GM12874 (cell line): ENCODE data around the gene POGLUT2.

ENCODE experiments used
- TF ChIP-seq, protein P1 (sequence below): IDR thresholded peaks from 2 replicates; pipeline ENCODE4 v1.5.1; 2011; ENCODE audit warnings: low read depth, mild to moderate bottlenecking, control low read depth, low read length, moderate library complexity; ENCODE audit not compliant: insufficient read depth

The POGLUT2 gene

GRCh38 chr13:102772042-102772425 lies 26.7 kb downstream of the POGLUT2 start:
- TF ChIP-seq, protein P1, sequence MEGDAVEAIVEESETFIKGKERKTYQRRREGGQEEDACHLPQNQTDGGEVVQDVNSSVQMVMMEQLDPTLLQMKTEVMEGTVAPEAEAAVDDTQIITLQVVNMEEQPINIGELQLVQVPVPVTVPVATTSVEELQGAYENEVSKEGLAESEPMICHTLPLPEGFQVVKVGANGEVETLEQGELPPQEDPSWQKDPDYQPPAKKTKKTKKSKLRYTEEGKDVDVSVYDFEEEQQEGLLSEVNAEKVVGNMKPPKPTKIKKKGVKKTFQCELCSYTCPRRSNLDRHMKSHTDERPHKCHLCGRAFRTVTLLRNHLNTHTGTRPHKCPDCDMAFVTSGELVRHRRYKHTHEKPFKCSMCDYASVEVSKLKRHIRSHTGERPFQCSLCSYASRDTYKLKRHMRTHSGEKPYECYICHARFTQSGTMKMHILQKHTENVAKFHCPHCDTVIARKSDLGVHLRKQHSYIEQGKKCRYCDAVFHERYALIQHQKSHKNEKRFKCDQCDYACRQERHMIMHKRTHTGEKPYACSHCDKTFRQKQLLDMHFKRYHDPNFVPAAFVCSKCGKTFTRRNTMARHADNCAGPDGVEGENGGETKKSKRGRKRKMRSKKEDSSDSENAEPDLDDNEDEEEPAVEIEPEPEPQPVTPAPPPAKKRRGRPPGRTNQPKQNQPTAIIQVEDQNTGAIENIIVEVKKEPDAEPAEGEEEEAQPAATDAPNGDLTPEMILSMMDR, result no peak

DNA sequence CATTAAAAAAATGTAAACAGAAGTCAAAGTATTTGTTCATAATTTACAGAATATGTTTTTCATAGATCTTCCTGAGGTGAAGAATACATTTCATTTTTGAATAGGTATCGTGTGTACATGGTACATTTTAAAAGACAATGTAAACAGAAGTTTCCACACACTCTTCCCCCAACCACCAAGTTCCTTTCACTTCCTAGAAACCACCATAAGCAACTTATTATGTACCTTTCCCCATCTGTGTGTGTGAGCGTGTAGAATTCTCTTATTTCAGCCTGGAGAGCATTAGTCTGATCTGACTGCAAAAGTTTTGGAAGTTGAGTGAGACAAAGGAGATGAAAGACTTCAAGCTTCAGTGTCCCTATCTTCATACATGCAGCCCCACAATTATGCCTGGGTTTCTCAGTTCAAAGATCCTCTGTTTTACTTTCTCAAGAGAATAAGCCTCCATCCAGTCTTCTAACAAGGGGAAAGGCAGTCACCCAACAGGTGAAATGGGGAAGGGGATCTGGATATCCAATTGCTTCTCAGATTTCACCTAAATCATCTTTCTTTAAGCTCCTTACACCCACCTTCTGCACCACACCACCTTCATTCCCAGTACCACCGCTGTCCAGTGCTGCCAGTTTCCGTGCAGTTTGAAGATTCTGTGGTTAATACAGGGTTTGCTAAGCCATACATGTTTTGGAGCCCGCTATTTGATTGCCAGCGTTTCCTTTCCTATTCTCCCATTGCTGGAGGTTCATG lies 27.3 kb downstream of the POGLUT2 start:
- TF ChIP-seq, protein P1, result no peak

DNA sequence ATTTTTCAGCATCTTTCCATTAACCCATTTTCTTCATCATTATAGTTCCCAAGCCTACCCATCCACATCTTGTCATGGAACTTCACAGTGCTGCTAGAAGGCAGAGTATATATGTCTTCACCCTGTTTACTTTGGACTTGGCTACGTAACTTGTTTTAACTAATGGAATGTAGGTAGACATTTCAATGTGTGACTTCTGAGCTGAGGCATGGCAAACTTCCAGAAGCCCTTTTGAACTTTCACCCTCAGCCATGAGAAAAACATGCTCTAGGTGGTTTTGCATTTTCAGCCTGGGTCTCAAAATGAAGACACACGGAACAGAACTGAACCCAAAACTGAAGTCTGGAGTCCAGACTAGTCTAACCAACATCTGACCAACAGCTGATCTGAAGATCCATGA lies 28.3 kb downstream of the POGLUT2 start:
- TF ChIP-seq, protein P1, result no peak

DNA sequence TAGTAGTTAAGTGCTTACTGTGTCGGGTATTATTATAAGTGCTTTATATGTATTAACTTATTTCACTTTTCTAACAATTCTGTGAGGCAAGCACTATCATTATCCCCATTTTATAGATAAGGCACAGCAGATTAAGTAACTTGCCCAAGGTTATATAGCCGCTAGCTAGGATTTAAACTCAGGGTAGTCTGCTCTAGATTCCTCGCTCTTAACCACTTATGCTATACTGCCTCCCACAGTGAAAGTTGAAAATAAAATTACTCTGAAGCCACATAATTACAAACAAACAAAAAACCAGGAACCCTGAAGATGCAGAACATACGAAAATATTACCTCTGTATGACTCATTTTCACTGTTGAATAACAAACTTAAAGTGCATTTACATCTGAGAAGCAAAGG lies 29.1 kb downstream of the POGLUT2 start:
- TF ChIP-seq, protein P1, result no peak

- TF ChIP-seq, protein P1, result no peak
Measured at GRCh38 chr13:102768909-102769308, 29.9 kb downstream of the POGLUT2 start.

DNA sequence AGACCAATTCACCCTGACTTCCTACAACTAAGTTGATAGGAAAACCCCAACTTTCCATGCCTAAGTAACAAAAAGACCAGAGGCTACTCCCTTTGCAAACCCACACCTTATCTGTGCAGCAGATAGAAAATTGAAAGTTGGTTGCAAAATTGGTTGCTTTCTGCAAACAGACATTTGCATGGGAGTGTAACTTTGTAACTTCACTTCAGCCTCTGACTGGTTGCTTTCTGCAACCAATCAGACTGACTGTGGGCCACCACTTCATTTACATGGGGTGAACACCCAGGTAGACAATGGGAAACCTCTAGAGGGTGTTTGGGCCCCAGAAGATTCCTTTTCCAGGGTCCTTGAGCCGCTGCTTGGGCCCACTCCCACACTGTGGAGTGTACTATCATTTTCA lies 35.0 kb downstream of the POGLUT2 start:
- TF ChIP-seq, protein P1, result no peak

- TF ChIP-seq, protein P1, result no peak
Measured at GRCh38 chr13:102761071-102761470, 37.7 kb downstream of the POGLUT2 start.
